K562 (cell line): ENCODE data around the gene CTBP2.

Experiments
- ATF3 ChIP-seq, 2 experiments: fragments of 450-650 bp in 1 of 2; sonication (generic) in 1 of 2; formaldehyde crosslinking in 1 of 2; IDR thresholded peaks in 1 of 2; conservative IDR thresholded peaks in 1 of 2; 2 replicates each; pipeline versions ENCODE4 v1.6.1 to v1.8.1; 2016 to 2023; ENCODE audit warnings: mild to moderate bottlenecking in 2 of 2, moderate library complexity in 2 of 2, inconsistent platforms in 1 of 2, missing genetic modification reagents in 1 of 2
- HMBOX1 ChIP-seq: sonication (generic); IDR thresholded peaks from 2 replicates; pipeline ENCODE4 v1.6.1; 2016
- RUNX1 ChIP-seq: sonication (generic); IDR thresholded peaks from 2 replicates; pipeline ENCODE4 v1.6.1; 2016; ENCODE audit warnings: antibody characterized with exemption, low read depth
- TRIM28 ChIP-seq: fragments of 450-650 bp; IDR thresholded peaks from 2 replicates; pipeline ENCODE4 v1.6.1; 2017
- ZBTB5 ChIP-seq: fragments of 450-650 bp; IDR thresholded peaks from 2 replicates; pipeline ENCODE4 v1.6.1; 2017; ENCODE audit warnings: antibody characterized with exemption
- ZNF561 ChIP-seq: fragments of 450-650 bp; formaldehyde crosslinking; conservative IDR thresholded peaks from 2 replicates; pipeline ENCODE4 v1.4.0; 2020; ENCODE audit warnings: mild to moderate bottlenecking, moderate library complexity

- no peak for TF ChIP-seq ZBTB5
- TF ChIP-seq HMBOX1 = no peak
- no peak for TF ChIP-seq ZNF561 (CRISPR knock-in tag)
- no peak for TF ChIP-seq TRIM28
- no peak for TF ChIP-seq ATF3 (IDR thresholded peaks at IDR 0.05)
- no peak for TF ChIP-seq ATF3 (CRISPR knock-in tag; conservative IDR thresholded peaks at IDR 0.05)
- no peak for TF ChIP-seq RUNX1
Measured at GRCh38 chr10:124935946-124936345, 224.4 kb downstream of the CTBP2 start.
